HEK293 (cell line): ENCODE data around the gene CALHM3.

Experiments used
- BCL11A ChIP-seq: fragments of 450-650 bp; formaldehyde crosslinking; IDR thresholded peaks from 2 replicates; pipeline ENCODE4 v1.5.1; 2016; ENCODE audit warnings: low read depth, missing biosample characterization, missing genetic modification characterization
- ZBTB8A ChIP-seq: fragments of 450-650 bp; formaldehyde crosslinking; IDR thresholded peaks from 2 replicates; pipeline ENCODE4 v1.5.1; 2016; ENCODE audit warnings: missing biosample characterization, missing genetic modification characterization
- ZFP69B ChIP-seq: fragments of 450-650 bp; formaldehyde crosslinking; IDR thresholded peaks from 2 replicates; pipeline ENCODE4 v1.5.1; 2016; ENCODE audit warnings: missing biosample characterization, missing genetic modification characterization
- ZNF121 ChIP-seq: fragments of 450-650 bp; formaldehyde crosslinking; IDR thresholded peaks from 2 replicates; pipeline ENCODE4 v1.5.1; 2016; ENCODE audit warnings: missing biosample characterization, missing genetic modification characterization
- TF ChIP-seq, protein P1 (sequence below): fragments of 450-650 bp; formaldehyde crosslinking; IDR thresholded peaks from 2 replicates; pipeline ENCODE4 v1.5.1; 2016; ENCODE audit warnings: missing biosample characterization, missing genetic modification characterization
- TF ChIP-seq, protein P2 (sequence below): fragments of 450-650 bp; formaldehyde crosslinking; conservative IDR thresholded peaks from 2 replicates; pipeline ENCODE4 v1.5.1; 2016; ENCODE audit warnings: low read depth, missing biosample characterization, missing genetic modification characterization

DNA sequence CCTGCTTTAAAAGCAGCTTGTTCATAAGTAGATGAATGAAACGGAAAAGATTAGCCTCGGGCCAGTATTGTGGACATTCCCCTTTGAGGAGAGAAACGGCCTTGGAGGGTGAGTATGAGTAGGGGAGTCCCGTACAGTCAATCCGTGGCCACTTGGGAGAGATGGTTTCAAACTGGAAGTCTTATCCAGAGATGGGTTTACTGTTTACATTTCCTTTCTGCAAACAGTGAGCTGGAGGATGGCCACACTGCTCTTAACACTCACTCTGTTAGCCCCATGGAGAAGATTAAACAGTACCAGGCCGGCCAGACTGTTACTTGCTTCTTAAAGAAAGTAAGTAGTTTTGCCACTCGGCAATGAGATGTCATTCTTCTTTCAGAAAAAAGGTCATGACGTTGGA is 47.1 kb downstream of the CALHM3 start:
- TF ChIP-seq, protein P1, sequence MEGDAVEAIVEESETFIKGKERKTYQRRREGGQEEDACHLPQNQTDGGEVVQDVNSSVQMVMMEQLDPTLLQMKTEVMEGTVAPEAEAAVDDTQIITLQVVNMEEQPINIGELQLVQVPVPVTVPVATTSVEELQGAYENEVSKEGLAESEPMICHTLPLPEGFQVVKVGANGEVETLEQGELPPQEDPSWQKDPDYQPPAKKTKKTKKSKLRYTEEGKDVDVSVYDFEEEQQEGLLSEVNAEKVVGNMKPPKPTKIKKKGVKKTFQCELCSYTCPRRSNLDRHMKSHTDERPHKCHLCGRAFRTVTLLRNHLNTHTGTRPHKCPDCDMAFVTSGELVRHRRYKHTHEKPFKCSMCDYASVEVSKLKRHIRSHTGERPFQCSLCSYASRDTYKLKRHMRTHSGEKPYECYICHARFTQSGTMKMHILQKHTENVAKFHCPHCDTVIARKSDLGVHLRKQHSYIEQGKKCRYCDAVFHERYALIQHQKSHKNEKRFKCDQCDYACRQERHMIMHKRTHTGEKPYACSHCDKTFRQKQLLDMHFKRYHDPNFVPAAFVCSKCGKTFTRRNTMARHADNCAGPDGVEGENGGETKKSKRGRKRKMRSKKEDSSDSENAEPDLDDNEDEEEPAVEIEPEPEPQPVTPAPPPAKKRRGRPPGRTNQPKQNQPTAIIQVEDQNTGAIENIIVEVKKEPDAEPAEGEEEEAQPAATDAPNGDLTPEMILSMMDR (tag by site-specific recombination): no peak
- TF ChIP-seq ZFP69B (no peak), ZNF121 (tag by site-specific recombination) (no peak), ZBTB8A (tag by site-specific recombination) (no peak), BCL11A (tag by site-specific recombination) (no peak)
- TF ChIP-seq, protein P2, sequence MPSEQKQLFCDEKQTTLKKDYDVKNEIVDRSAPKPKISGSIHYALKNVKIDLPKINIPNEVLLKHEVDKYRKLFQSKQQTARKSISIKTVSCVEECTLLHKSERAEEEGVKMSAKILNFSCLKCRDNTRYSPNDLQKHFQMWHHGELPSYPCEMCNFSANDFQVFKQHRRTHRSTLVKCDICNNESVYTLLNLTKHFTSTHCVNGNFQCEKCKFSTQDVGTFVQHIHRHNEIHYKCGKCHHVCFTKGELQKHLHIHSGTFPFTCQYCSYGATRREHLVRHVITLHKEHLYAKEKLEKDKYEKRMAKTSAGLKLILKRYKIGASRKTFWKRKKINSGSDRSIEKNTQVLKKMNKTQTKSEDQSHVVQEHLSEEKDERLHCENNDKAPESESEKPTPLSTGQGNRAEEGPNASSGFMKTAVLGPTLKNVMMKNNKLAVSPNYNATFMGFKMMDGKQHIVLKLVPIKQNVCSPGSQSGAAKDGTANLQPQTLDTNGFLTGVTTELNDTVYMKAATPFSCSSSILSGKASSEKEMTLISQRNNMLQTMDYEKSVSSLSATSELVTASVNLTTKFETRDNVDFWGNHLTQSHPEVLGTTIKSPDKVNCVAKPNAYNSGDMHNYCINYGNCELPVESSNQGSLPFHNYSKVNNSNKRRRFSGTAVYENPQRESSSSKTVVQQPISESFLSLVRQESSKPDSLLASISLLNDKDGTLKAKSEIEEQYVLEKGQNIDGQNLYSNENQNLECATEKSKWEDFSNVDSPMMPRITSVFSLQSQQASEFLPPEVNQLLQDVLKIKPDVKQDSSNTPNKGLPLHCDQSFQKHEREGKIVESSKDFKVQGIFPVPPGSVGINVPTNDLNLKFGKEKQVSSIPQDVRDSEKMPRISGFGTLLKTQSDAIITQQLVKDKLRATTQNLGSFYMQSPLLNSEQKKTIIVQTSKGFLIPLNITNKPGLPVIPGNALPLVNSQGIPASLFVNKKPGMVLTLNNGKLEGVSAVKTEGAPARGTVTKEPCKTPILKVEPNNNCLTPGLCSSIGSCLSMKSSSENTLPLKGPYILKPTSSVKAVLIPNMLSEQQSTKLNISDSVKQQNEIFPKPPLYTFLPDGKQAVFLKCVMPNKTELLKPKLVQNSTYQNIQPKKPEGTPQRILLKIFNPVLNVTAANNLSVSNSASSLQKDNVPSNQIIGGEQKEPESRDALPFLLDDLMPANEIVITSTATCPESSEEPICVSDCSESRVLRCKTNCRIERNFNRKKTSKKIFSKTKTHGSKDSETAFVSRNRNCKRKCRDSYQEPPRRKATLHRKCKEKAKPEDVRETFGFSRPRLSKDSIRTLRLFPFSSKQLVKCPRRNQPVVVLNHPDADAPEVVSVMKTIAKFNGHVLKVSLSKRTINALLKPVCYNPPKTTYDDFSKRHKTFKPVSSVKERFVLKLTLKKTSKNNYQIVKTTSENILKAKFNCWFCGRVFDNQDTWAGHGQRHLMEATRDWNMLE (tag by site-specific recombination): no peak
